Spleen (tissue), 11 donors: ENCODE measurements around the gene CBL. TPM values are rescaled to one million over a fixed set of nuclear protein-coding genes. Genes with fewer than 3 reads are reported as not detected.

ENCODE experiments used
- DNase-seq: peaks from one replicate; pipeline ENCODE4 v3.0.0-alpha.2; 2020
- H3K27ac ChIP-seq, 8 donors: fragments of 200-600 bp; sonication (generic) in 7 of 8; 1 replicate in 4 of 8; 2 replicates in 4 of 8; pipeline versions ENCODE4 v1.5.0 to v1.8.0; 2016 to 2021; ENCODE audit warnings: inconsistent platforms in 4 of 8, mild to moderate bottlenecking in 4 of 8, moderate library complexity in 1 of 8
- H3K27me3 ChIP-seq, 7 donors: fragments of 200-600 bp; sonication (generic) in 6 of 7; replicated peaks in 1 of 7; 1 replicate in 4 of 7; 2 replicates in 3 of 7; pipeline versions ENCODE4 v1.5.0 to v1.8.0; 2016 to 2021; ENCODE audit warnings: inconsistent platforms in 3 of 7, mild to moderate bottlenecking in 1 of 7
- H3K36me3 ChIP-seq, 6 donors: fragments of 200-600 bp; sonication (generic) in 5 of 6; 1 replicate in 4 of 6; 2 replicates in 2 of 6; pipeline versions ENCODE4 v1.5.0 to v1.8.0; 2016 to 2021; ENCODE audit warnings: inconsistent platforms in 2 of 6
- H3K4me1 ChIP-seq, 6 donors: fragments of 200-600 bp; sonication (generic) in 5 of 6; 1 replicate in 3 of 6; 2 replicates in 3 of 6; pipeline versions ENCODE4 v1.5.0 to v1.8.0; 2016 to 2021; ENCODE audit warnings: inconsistent platforms in 3 of 6
- H3K4me3 ChIP-seq, 8 donors: fragments of 200-600 bp; sonication (generic) in 7 of 8; 1 replicate in 4 of 8; 2 replicates in 4 of 8; pipeline versions ENCODE4 v1.5.0 to v1.8.0; 2016 to 2021; ENCODE audit warnings: inconsistent platforms in 4 of 8, mild to moderate bottlenecking in 4 of 8, moderate library complexity in 2 of 8
- H3K9me3 ChIP-seq, 8 donors: fragments of 200-600 bp; sonication (generic) in 7 of 8; 1 replicate in 4 of 8; 2 replicates in 4 of 8; pipeline versions ENCODE4 v1.5.0 to v1.8.0; 2016 to 2021; ENCODE audit warnings: inconsistent platforms in 4 of 8
- CTCF ChIP-seq, 11 experiments: fragments of 200-600 bp in 7 of 11; fragments of 450-650 bp in 4 of 11; sonication (generic) in 4 of 11; IDR thresholded peaks in 8 of 11; conservative IDR thresholded peaks in 3 of 11; 1 replicate in 7 of 11; 2 replicates in 4 of 11; pipeline versions ENCODE4 v1.4.0 to v1.8.0; 2016 to 2021; ENCODE audit warnings: antibody characterized with exemption in 11 of 11, inconsistent platforms in 4 of 11, mild to moderate bottlenecking in 1 of 11
- POLR2A ChIP-seq, 3 donors: fragments of 450-650 bp; IDR thresholded peaks; one replicate each; pipeline ENCODE4 v1.5.1; 2017; ENCODE audit warnings: antibody characterized with exemption in 3 of 3, mild to moderate bottlenecking in 1 of 3
- POLR2AphosphoS5 ChIP-seq, 3 donors: sonication (generic); formaldehyde crosslinking; IDR thresholded peaks; one replicate each; pipeline ENCODE4 v1.5.1; 2017; ENCODE audit warnings: antibody characterized with exemption in 3 of 3
- WGBS, 5 donors: extraction: QIAGEN DNeasy Blood & Tissue Kit in 3 of 5; methylation state at CpG; one replicate each; pipeline versions ENCODE4 v1.1.5 to v1.1.7; 2013 to 2018; 5-methylcytosine and 5-hydroxymethylcytosine counted together
- intact Hi-C: fragments of 100-400 bp; cut with DNase I; formaldehyde crosslinking; loops from one replicate; pipeline ENCODE4 v1.15.0; 2023; ENCODE audit warnings: low total_unique reads
- polyA plus RNA-seq, 3 donors: library from polyadenylated mRNA; stranded (reverse); fragments of 200-250 nt; gene quantifications; one replicate each; pipeline ENCODE4 v1.2.1, GENCODE V29; 2013
- total RNA-seq, 7 donors: library from RNA; depleted of rRNA in 3 of 7; stranded (reverse); fragments of >200 nt in 3 of 7; fragmentation: NEBNext Ultra II Directional in 4 of 7; extraction: Animal tissue kit (Norgen Biotek cat#: 25700) in 4 of 7; gene quantifications; one replicate each; pipeline versions ENCODE4 v1.1.0 to v1.2.1, GENCODE V29; 2016 to 2021
- donor health status: healthy with polysubstance abuse.
- donor health status: DM: no; HTN: no; CAD: no; lungs with moderate emphysema.
- donor health status: DM: no; HTN: no; CAD: no.
- donor health status: Bipolar disorder and iron deficiency.
- donor health status: healthy.
- donor health status: DM: no; HTN: no; CAD: no.
- donor health status: DM: yes; HTN: yes; CAD: no.

The CBL gene
- total and polyA plus RNA-seq, 10 donors: 9.4 to 56.3 (median 45.8) TPM

GRCh38 chr11:119347940-119348605, 141.9 kb downstream of the CBL start:
- H3K36me3 ChIP-seq: no peaks in the 10 kb centered on the region
- 75 to 85% (median 80%) methylated on average over 14 to 16 of the region's 16 CpGs for WGBS, 5 donors
- intact Hi-C loops: no loop called here
- peak; percentile 52 for DNase-seq
- no peaks in the 10 kb centered on the region for H3K9me3 ChIP-seq
- TF ChIP-seq CTCF (IDR thresholded peaks at IDR 0.05 in 8 of 11, conservative IDR thresholded peaks at IDR 0.05 in 3 of 11) (no peak), POLR2AphosphoS5 (IDR thresholded peaks at IDR 0.05) (no peak), POLR2A (IDR thresholded peaks at IDR 0.05) (no peak)
- H3K4me3 ChIP-seq: no peak overlapping the region
- peaks cover 0 to 65% (median 0%) of the 10 kb centered on the region in 7 donors for H3K27me3 ChIP-seq
- H3K4me1 ChIP-seq: no peaks in the 10 kb centered on the region
- no peak overlapping the region for H3K27ac ChIP-seq

- Histone ChIP-seq H3K4me1 (no peaks in the 10 kb centered on the region), H3K36me3 (no peaks in the 10 kb centered on the region), H3K4me3 (no peak overlapping the region), H3K9me3 (no peaks in the 10 kb centered on the region), H3K27me3 (peaks cover 0 to 64% (median 0%) of the 10 kb centered on the region in 7 donors), H3K27ac (no peak overlapping the region)
- peak; percentile 54 for DNase-seq
- WGBS, 5 donors: 58 to 71% (median 60%) methylated on average over 6 of the region's 6 CpGs
- intact Hi-C loops: no loop called here
- TF ChIP-seq POLR2AphosphoS5 (IDR thresholded peaks at IDR 0.05): no peak
- no peak for TF ChIP-seq POLR2A (IDR thresholded peaks at IDR 0.05)
- TF ChIP-seq CTCF (IDR thresholded peaks at IDR 0.05 in 8 of 11, conservative IDR thresholded peaks at IDR 0.05 in 3 of 11): no peak
Observed at GRCh38 chr11:119350302-119350701, 144.2 kb downstream of the CBL start.

GRCh38 chr11:119351232-119351631, 145.1 kb downstream of the CBL start:
- H3K36me3 ChIP-seq: no peaks in the 10 kb centered on the region
- H3K4me1 ChIP-seq: peaks cover 0 to 5% (median 4%) of the 10 kb centered on the region in 6 donors
- no peak overlapping the region for H3K27ac ChIP-seq
- no peak overlapping the region for H3K4me3 ChIP-seq
- H3K27me3 ChIP-seq: peaks cover 0 to 64% (median 0%) of the 10 kb centered on the region in 7 donors
- no peaks in the 10 kb centered on the region for H3K9me3 ChIP-seq
- 50 to 94% (median 58%) methylated on average over 1 to 2 of the region's 2 CpGs for WGBS, 5 donors
- intact Hi-C loops: no loop called here
- DNase-seq: no peak
- no peak for TF ChIP-seq POLR2A (IDR thresholded peaks at IDR 0.05)
- TF ChIP-seq CTCF (IDR thresholded peaks at IDR 0.05 in 8 of 11, conservative IDR thresholded peaks at IDR 0.05 in 3 of 11): no peak
- no peak for TF ChIP-seq POLR2AphosphoS5 (IDR thresholded peaks at IDR 0.05)

- TF ChIP-seq POLR2A (IDR thresholded peaks at IDR 0.05) (no peak), CTCF (IDR thresholded peaks at IDR 0.05 in 8 of 11, conservative IDR thresholded peaks at IDR 0.05 in 3 of 11) (no peak), POLR2AphosphoS5 (IDR thresholded peaks at IDR 0.05) (no peak)
- H3K27ac ChIP-seq: no peak overlapping the region
- H3K36me3 ChIP-seq: no peaks in the 10 kb centered on the region
- H3K9me3 ChIP-seq: no peaks in the 10 kb centered on the region
- H3K4me3 ChIP-seq: no peak overlapping the region
- H3K27me3 ChIP-seq: peaks cover 0 to 67% (median 0%) of the 10 kb centered on the region in 7 donors
- intact Hi-C loops: no loop called here
- DNase-seq: peak; percentile 12
- H3K4me1 ChIP-seq: peaks cover 0 to 16% (median 12%) of the 10 kb centered on the region in 6 donors
- WGBS, 5 donors: 52 to 68% (median 59%) methylated on average over 4 of the region's 4 CpGs
Observed at GRCh38 chr11:119352857-119353260, 146.7 kb downstream of the CBL start.
